HCT116 (cell line): Measurements from ENCODE around the gene TMEM145. TPM values are rescaled to one million over a fixed set of nuclear protein-coding genes. Genes with fewer than 3 reads are reported as not detected.

ENCODE experiments used
- ATAC-seq: fragments of 200-7000 bp; cut with Tn5 transposase; 2 replicates; pipeline ENCODE4 v1.9.1; 2020; ENCODE audit warnings: mild to moderate bottlenecking, moderate library complexity
- BruUV-seq: library from RNA; stranded (reverse); fragments of 400-500 nt; replicated peaks from 2 replicates; lab custom pipeline; 2021; lab: Mats Ljungman, UMichigan
- CTCF ChIA-PET: fragments of 300-600 bp; sonication (Branson Sonifier 250); formaldehyde crosslinking; loops from one replicate; lab custom pipeline; 2021; ENCODE audit warnings: antibody characterized with exemption; lab: Charles Lee
- POLR2A ChIA-PET: fragments of 300-600, 350-600 bp; sonication (Branson Sonifier 250); formaldehyde crosslinking; loops from one replicate; lab custom pipeline; 2021; ENCODE audit warnings: antibody characterized with exemption; lab: Charles Lee
- RAD21 ChIA-PET, 2 experiments: fragments of 300-600 bp; sonication (Branson Sonifier 250); formaldehyde crosslinking; loops; one replicate each; lab custom pipeline; 2023; ENCODE audit warnings: low total read pairs in 2 of 2; ENCODE audit not compliant: uncharacterized antibody in 2 of 2, unreplicated experiment in 2 of 2, low non-redundant PET in 1 of 2; lab: Charles Lee
- DNase-seq: peaks from one replicate; pipeline ENCODE4 v3.0.0-alpha.2; 2010; ENCODE audit warnings: low read depth, low spot score
- H2AFZ ChIP-seq: fragments of 200-600 bp; shearing (Covaris generic), sonication (generic); 2 replicates; pipeline ENCODE4 v1.6.1; 2017; ENCODE audit warnings: low read depth, mixed run types, mixed read lengths, antibody characterized with exemption, low read length; ENCODE audit not compliant: poor library complexity, severe bottlenecking
- H3K27ac ChIP-seq: 2 replicates; pipeline ENCODE4 v1.5.1; 2012; ENCODE audit warnings: low read depth, low read length
- H3K27me3 ChIP-seq: fragments of 200-600 bp; sonication (generic); 2 replicates; pipeline ENCODE4 v1.6.1; 2016; ENCODE audit warnings: mixed run types, low read length, mixed read lengths; ENCODE audit not compliant: insufficient read depth
- H3K36me3 ChIP-seq, 2 experiments: fragments of 200-500 bp in 1 of 2; fragments of 200-600 bp in 1 of 2; sonication (Bioruptor generic) in 1 of 2; sonication (generic) in 1 of 2; 2 replicates each; pipeline versions ENCODE4 v1.5.1 to v1.6.1; 2014 to 2016; ENCODE audit warnings: low read length in 2 of 2, inconsistent platforms in 1 of 2, mixed read lengths in 1 of 2, mixed run types in 1 of 2; ENCODE audit not compliant: insufficient read depth in 2 of 2, control insufficient read depth in 1 of 2
- H3K4me1 ChIP-seq, 2 experiments: fragments of 200-600 bp in 1 of 2; sonication (generic) in 1 of 2; 2 replicates each; pipeline versions ENCODE4 v1.5.1 to v1.6.1; 2012 to 2017; ENCODE audit warnings: low read length in 2 of 2, inconsistent platforms in 1 of 2, mild to moderate bottlenecking in 1 of 2, mixed read lengths in 1 of 2, mixed run types in 1 of 2, moderate library complexity in 1 of 2; ENCODE audit not compliant: insufficient read depth in 2 of 2, control insufficient read depth in 1 of 2
- H3K4me2 ChIP-seq: fragments of 200-600 bp; sonication (generic); 2 replicates; pipeline ENCODE4 v1.6.1; 2017; ENCODE audit warnings: mixed run types, low read length, mixed read lengths
- H3K4me3 ChIP-seq, 2 experiments: fragments of 200-600 bp in 1 of 2; sonication (generic) in 1 of 2; replicated peaks in 1 of 2; 2 replicates each; pipeline ENCODE4 v1.5.1; 2011 to 2016; ENCODE audit warnings: low read length in 2 of 2, control low read depth in 1 of 2, low read depth in 1 of 2, mild to moderate bottlenecking in 1 of 2, mixed read lengths in 1 of 2, mixed run types in 1 of 2
- H3K79me2 ChIP-seq: fragments of 200-600 bp; sonication (generic); 2 replicates; pipeline ENCODE4 v1.6.1; 2017; ENCODE audit warnings: mild to moderate bottlenecking, mixed run types, low read length, moderate library complexity, mixed read lengths; ENCODE audit not compliant: insufficient read depth
- H3K9ac ChIP-seq: fragments of 200-600 bp; sonication (generic); 2 replicates; pipeline ENCODE4 v1.6.1; 2016; ENCODE audit warnings: low read length, mixed read lengths
- H3K9me2 ChIP-seq: fragments of 200-600 bp; sonication (generic), shearing (Covaris generic); 2 replicates; pipeline ENCODE4 v1.6.1; 2017; ENCODE audit warnings: mixed run types, mild to moderate bottlenecking, moderate library complexity; ENCODE audit not compliant: insufficient read depth
- H3K9me3 ChIP-seq, 2 experiments: fragments of 200-500 bp in 1 of 2; fragments of 200-600 bp in 1 of 2; sonication (Bioruptor generic) in 1 of 2; sonication (generic) in 1 of 2; 2 replicates each; pipeline ENCODE4 v1.6.1; 2014 to 2017; ENCODE audit warnings: low read length in 2 of 2, mixed read lengths in 2 of 2, inconsistent platforms in 1 of 2, low read depth in 1 of 2, mild to moderate bottlenecking in 1 of 2, mixed run types in 1 of 2, moderate library complexity in 1 of 2; ENCODE audit not compliant: control insufficient read depth in 1 of 2, insufficient read depth in 1 of 2
- H4K20me1 ChIP-seq: fragments of 200-600 bp; sonication (generic), shearing (Covaris generic); 2 replicates; pipeline ENCODE4 v1.6.1; 2017; ENCODE audit warnings: mixed run types, mild to moderate bottlenecking, moderate library complexity; ENCODE audit not compliant: insufficient read depth
- CEBPB ChIP-seq: IDR thresholded peaks from 2 replicates; pipeline ENCODE4 v1.6.1; 2012; ENCODE audit warnings: low read depth
- JUND ChIP-seq: IDR thresholded peaks from 2 replicates; pipeline ENCODE4 v1.6.1; 2012
- POLR2AphosphoS5 ChIP-seq: IDR thresholded peaks from 2 replicates; pipeline ENCODE4 v1.6.1; 2011; ENCODE audit warnings: mild to moderate bottlenecking, low read depth, low read length, moderate library complexity
- RAD21 ChIP-seq: IDR thresholded peaks from 2 replicates; pipeline ENCODE4 v1.6.1; 2012; ENCODE audit warnings: low read depth, mild to moderate bottlenecking
- SIN3A ChIP-seq: IDR thresholded peaks from 2 replicates; pipeline ENCODE4 v1.6.1; 2012; ENCODE audit warnings: low read depth
- TCF7L2 ChIP-seq: IDR thresholded peaks from 2 replicates; pipeline ENCODE4 v1.7.0; 2011; ENCODE audit warnings: borderline replicate concordance, inconsistent platforms; ENCODE audit not compliant: insufficient read depth, insufficient read length; ENCODE audit errors: extremely low read depth
- ZBTB33 ChIP-seq: IDR thresholded peaks from 2 replicates; pipeline ENCODE4 v1.6.1; 2011; ENCODE audit warnings: mild to moderate bottlenecking, low read length, moderate library complexity; ENCODE audit not compliant: insufficient replicate concordance; ENCODE audit errors: extremely low read depth
- intact Hi-C: fragments of 100-400 bp; cut with micrococcal nuclease; formaldehyde crosslinking; loops from 2 replicates; pipeline ENCODE4 v1.10.0; 2022
- total RNA-seq: library from RNA; stranded (reverse); gene quantifications from one replicate; pipeline ENCODE4 v1.2.1, GENCODE V29; 2021; ENCODE audit not compliant: unreplicated experiment
- TF ChIP-seq, protein P1 (sequence below): IDR thresholded peaks from 2 replicates; pipeline ENCODE4 v1.6.1; 2012

Gene TMEM145
- total RNA-seq, 1 experiment from 2014 or later = 7.2 TPM

DNA sequence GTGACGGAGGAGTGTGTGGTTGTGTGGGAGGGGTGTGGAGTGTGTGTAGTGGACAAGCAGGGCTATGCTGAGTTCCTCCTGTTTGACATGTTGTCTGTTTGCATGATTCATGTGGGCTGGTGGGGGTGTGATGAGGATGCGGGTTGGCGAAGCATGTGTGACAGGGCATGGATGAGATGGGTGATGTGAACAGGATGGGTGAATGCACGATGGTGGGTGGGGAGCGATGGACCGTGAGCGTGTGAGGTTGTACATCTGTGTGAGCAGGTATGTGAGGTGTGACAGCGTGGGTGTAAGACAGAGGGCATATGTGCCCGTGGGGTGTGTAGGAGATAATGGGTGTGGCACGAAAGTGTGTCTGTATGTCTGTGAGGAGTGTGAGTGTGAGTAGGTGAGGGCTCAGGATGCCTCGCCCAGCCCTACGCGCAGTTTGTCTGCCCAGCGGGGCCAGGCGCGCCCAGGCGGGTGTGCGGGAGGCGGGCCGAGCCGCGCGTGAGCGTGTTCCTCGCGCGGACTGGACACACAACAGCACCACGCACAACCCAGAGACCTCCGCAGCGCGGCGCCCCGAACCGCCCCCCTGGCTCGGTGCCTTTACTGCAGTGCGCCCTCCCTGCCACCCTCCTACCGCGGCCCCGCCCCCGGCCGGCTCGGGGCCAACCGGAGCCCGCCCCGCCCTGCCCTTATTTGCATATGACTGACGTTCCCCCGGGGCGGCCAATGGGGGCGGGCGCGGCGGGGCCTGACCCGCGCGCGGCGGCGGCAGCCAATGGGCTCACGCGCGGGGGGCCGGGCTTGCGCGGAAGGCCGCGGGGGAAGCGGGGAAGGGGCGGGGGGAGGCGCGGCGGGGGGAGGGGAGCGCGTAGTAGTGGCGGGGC lies 29.7 kb upstream of the TMEM145 start:
- TSS peak; percentile 44 for BruUV-seq
- no peaks in the 10 kb centered on the region for H3K27me3 ChIP-seq
- no peak overlapping the region for H2AFZ ChIP-seq
- H3K9me3 ChIP-seq = no peaks in the 10 kb centered on the region
- CTCF ChIA-PET = interaction anchor here (1.0 to 4.8 kb wide), 3 partner anchors 10 to 38 kb away, joined by 3 to 63 read pairs (median 3); no protein-coding TSS in a partner anchor
- H3K79me2 ChIP-seq = peaks cover 18% of the 10 kb centered on the region; the same call in 1 of the 2 replicates
- no peaks in the 10 kb centered on the region for H3K9me2 ChIP-seq
- H3K36me3 ChIP-seq = peaks cover 9% of the 10 kb centered on the region in 2 experiments; a peak in 3 of 4 replicates
- peak overlapping the region; percentile 97 for H3K4me2 ChIP-seq
- H3K4me3 ChIP-seq = peak overlapping the region; percentile 29 to 59
- peak overlapping the region; percentile 94 for H3K27ac ChIP-seq
- RAD21 ChIA-PET = interaction anchor here in 1 of 2 experiments (0.6 kb wide), 1 partner anchor 39 kb away, joined by 5 read pairs; no protein-coding TSS in a partner anchor
- no peak for TF ChIP-seq ZBTB33
- TF ChIP-seq JUND = no peak
- TF ChIP-seq RAD21 = no peak
- TF ChIP-seq SIN3A = no peak
- peak; percentile 11 for TF ChIP-seq TCF7L2
- 0 out of 2 replicates have a peak, but pooled peaks have one; percentile 24 for TF ChIP-seq POLR2AphosphoS5
- no peak for TF ChIP-seq CEBPB
- TF ChIP-seq, protein P1, sequence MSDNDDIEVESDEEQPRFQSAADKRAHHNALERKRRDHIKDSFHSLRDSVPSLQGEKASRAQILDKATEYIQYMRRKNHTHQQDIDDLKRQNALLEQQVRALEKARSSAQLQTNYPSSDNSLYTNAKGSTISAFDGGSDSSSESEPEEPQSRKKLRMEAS = peak; percentile 23
- POLR2A ChIA-PET = interaction anchor here (1.1 kb wide), 1 partner anchor 40 kb away, joined by 4 read pairs; no protein-coding TSS in a partner anchor
- H4K20me1 ChIP-seq = no peaks in the 10 kb centered on the region
- DNase-seq (peak; percentile 69), ATAC-seq (peak; percentile 73)
- H3K9ac ChIP-seq = peak overlapping the region; percentile 86
- peaks cover 40 to 68% of the 10 kb centered on the region in 2 experiments for H3K4me1 ChIP-seq
- intact Hi-C loops = no loop called here
